H1 (cell line): ENCODE measurements around the gene SLX4IP. TPM values are rescaled to one million over a fixed set of nuclear protein-coding genes. Genes with fewer than 3 reads are reported as not detected.

Experiments used
- CTCF ChIA-PET: fragments of 300-600 bp; sonication (Branson Sonifier 250); formaldehyde crosslinking; loops from one replicate; lab custom pipeline; 2021; ENCODE audit not compliant: partially characterized antibody; lab: Charles Lee
- POLR2A ChIA-PET: fragments of 300-600 bp; sonication (Branson Sonifier 250); formaldehyde crosslinking; loops from one replicate; lab custom pipeline; 2021; ENCODE audit warnings: inconsistent platforms; ENCODE audit not compliant: partially characterized antibody; lab: Charles Lee
- DNase-seq, 2 experiments: peaks; one replicate each; pipeline versions ENCODE4 v3.0.0 to v3.0.0-alpha.2; 2010 to 2022; ENCODE audit warnings: low spot score in 2 of 2, low read depth in 1 of 2, mixed read lengths in 1 of 2
- FAIRE-seq: peaks from 2 replicates; lab custom pipeline; 2011; peaks lifted over from hg19 to GRCh38; lab: Jason Lieb, UNC
- H2AFZ ChIP-seq: 2 replicates; pipeline ENCODE4 v1.8.1; 2012; ENCODE audit warnings: low read length, inconsistent platforms
- H2AK5ac ChIP-seq: 2 replicates; pipeline ENCODE4 v1.6.1; 2013; ENCODE audit warnings: low read depth, low read length
- H2BK120ac ChIP-seq: replicated peaks from 2 replicates; pipeline ENCODE3; 2013; ENCODE audit warnings: low read depth, low read length, inconsistent platforms
- H2BK12ac ChIP-seq: 2 replicates; pipeline ENCODE4 v1.6.1; 2013; ENCODE audit warnings: low read depth, low read length
- H2BK15ac ChIP-seq: 2 replicates; pipeline ENCODE4 v1.6.1; 2013; ENCODE audit warnings: low read length
- H2BK20ac ChIP-seq: 2 replicates; pipeline ENCODE4 v1.6.1; 2013; ENCODE audit warnings: low read length
- H2BK5ac ChIP-seq: 2 replicates; pipeline ENCODE4 v1.6.1; 2013; ENCODE audit warnings: low read depth, low read length
- H3K14ac ChIP-seq: 2 replicates; pipeline ENCODE4 v1.6.1; 2013; ENCODE audit warnings: inconsistent platforms; ENCODE audit not compliant: insufficient read length
- H3K18ac ChIP-seq: 2 replicates; pipeline ENCODE4 v1.6.1; 2013; ENCODE audit warnings: low read length; ENCODE audit errors: extremely low read depth
- H3K23ac ChIP-seq: 2 replicates; pipeline ENCODE4 v1.6.1; 2013; ENCODE audit warnings: inconsistent platforms; ENCODE audit not compliant: insufficient read length
- H3K23me2 ChIP-seq: 2 replicates; pipeline ENCODE4 v1.6.1; 2013; ENCODE audit warnings: low read depth, low read length
- H3K27ac ChIP-seq: 2 replicates; pipeline ENCODE4 v1.6.1; 2011; ENCODE audit warnings: low read depth, low read length, inconsistent platforms
- H3K27me3 ChIP-seq, 4 experiments: replicated peaks in 1 of 4; 1 replicate in 1 of 4; 2 replicates in 3 of 4; pipeline versions ENCODE4 v1.6.1 to v1.8.1; 2011 to 2013; ENCODE audit warnings: low read length in 3 of 4, mild to moderate bottlenecking in 3 of 4, inconsistent platforms in 2 of 4, mixed read lengths in 2 of 4, moderate library complexity in 1 of 4; ENCODE audit not compliant: control insufficient read depth in 3 of 4, insufficient read depth in 3 of 4; ENCODE audit errors: extremely low read depth in 1 of 4
- H3K36me3 ChIP-seq, 4 experiments: 2 replicates each; pipeline versions ENCODE4 v1.6.1 to v1.8.1; 2011 to 2013; ENCODE audit warnings: mild to moderate bottlenecking in 4 of 4, low read length in 3 of 4, moderate library complexity in 2 of 4, control low read depth in 1 of 4, inconsistent platforms in 1 of 4; ENCODE audit not compliant: insufficient read depth in 4 of 4, control insufficient read depth in 2 of 4
- H3K4ac ChIP-seq: replicated peaks from 2 replicates; pipeline ENCODE3; 2013; ENCODE audit warnings: low read length, low read depth, mixed read lengths, inconsistent platforms; ENCODE audit not compliant: insufficient read length
- H3K4me1 ChIP-seq, 4 experiments: replicated peaks in 1 of 4; 1 replicate in 1 of 4; 2 replicates in 3 of 4; pipeline versions ENCODE4 v1.6.1 to v1.8.1; 2011 to 2013; ENCODE audit warnings: low read length in 3 of 4, inconsistent platforms in 2 of 4, mixed read lengths in 1 of 4; ENCODE audit not compliant: insufficient read depth in 4 of 4, control insufficient read depth in 3 of 4
- H3K4me2 ChIP-seq, 2 experiments: 2 replicates each; pipeline versions ENCODE4 v1.6.1 to v1.8.1; 2011 to 2013; ENCODE audit warnings: low read depth in 2 of 2, low read length in 2 of 2, control low read depth in 1 of 2, inconsistent platforms in 1 of 2, mild to moderate bottlenecking in 1 of 2; ENCODE audit not compliant: insufficient read depth in 1 of 2
- H3K4me3 ChIP-seq, 4 experiments: fragments of 200-600, 300-600 bp in 1 of 4; sonication (generic), shearing (Covaris generic), sonication (Bioruptor Twin) in 1 of 4; 2 replicates each; pipeline versions ENCODE4 v1.5.1 to v1.8.1; 2011 to 2016; ENCODE audit warnings: low read length in 4 of 4, low read depth in 3 of 4, control low read depth in 2 of 4, inconsistent platforms in 2 of 4, mild to moderate bottlenecking in 2 of 4, mixed read lengths in 1 of 4, moderate library complexity in 1 of 4; ENCODE audit not compliant: insufficient read depth in 2 of 4; ENCODE audit errors: extremely low read depth in 1 of 4
- H3K56ac ChIP-seq: replicated peaks from 2 replicates; pipeline ENCODE3; 2013; ENCODE audit warnings: low read depth, mild to moderate bottlenecking, mixed read lengths, low read length, inconsistent platforms; ENCODE audit not compliant: insufficient read length
- H3K79me1 ChIP-seq: 2 replicates; pipeline ENCODE4 v1.6.1; 2013; ENCODE audit warnings: low read depth, low read length, control low read depth
- H3K79me2 ChIP-seq, 2 experiments: 2 replicates each; pipeline versions ENCODE4 v1.6.1 to v1.8.1; 2012 to 2013; ENCODE audit warnings: low read length in 2 of 2, mild to moderate bottlenecking in 2 of 2, inconsistent platforms in 1 of 2; ENCODE audit not compliant: insufficient read depth in 2 of 2, control insufficient read depth in 1 of 2
- H3K9ac ChIP-seq, 4 experiments: replicated peaks in 1 of 4; 1 replicate in 1 of 4; 2 replicates in 3 of 4; pipeline versions ENCODE4 v1.6.1 to v1.8.1; 2011 to 2013; ENCODE audit warnings: low read depth in 3 of 4, low read length in 3 of 4, control low read depth in 2 of 4, mild to moderate bottlenecking in 2 of 4, moderate library complexity in 2 of 4, inconsistent platforms in 1 of 4; ENCODE audit errors: extremely low read depth in 1 of 4
- H3K9me3 ChIP-seq, 2 experiments: 2 replicates each; pipeline versions ENCODE4 v1.6.1 to v1.8.1; 2012 to 2013; ENCODE audit warnings: mild to moderate bottlenecking in 2 of 2, moderate library complexity in 2 of 2, control low read depth in 1 of 2, inconsistent platforms in 1 of 2, low read depth in 1 of 2, low read length in 1 of 2, mixed read lengths in 1 of 2; ENCODE audit not compliant: insufficient read depth in 2 of 2
- H4K20me1 ChIP-seq, 2 experiments: replicated peaks in 1 of 2; 2 replicates each; pipeline versions ENCODE3 to v1.8.1; 2011 to 2013; ENCODE audit warnings: inconsistent platforms in 2 of 2, low read length in 2 of 2, mild to moderate bottlenecking in 1 of 2; ENCODE audit not compliant: insufficient read depth in 2 of 2, control insufficient read depth in 1 of 2
- H4K5ac ChIP-seq: 2 replicates; pipeline ENCODE4 v1.6.1; 2013; ENCODE audit warnings: low read length, low read depth, mixed read lengths, inconsistent platforms; ENCODE audit not compliant: insufficient read length
- H4K8ac ChIP-seq: 2 replicates; pipeline ENCODE4 v1.8.0; 2013; ENCODE audit warnings: mild to moderate bottlenecking, moderate library complexity, low read length, inconsistent platforms; ENCODE audit not compliant: insufficient read depth; ENCODE audit errors: extremely low read depth
- H4K91ac ChIP-seq: replicated peaks from 2 replicates; pipeline ENCODE3; 2013; ENCODE audit warnings: low read length, mixed read lengths, inconsistent platforms; ENCODE audit not compliant: insufficient read length
- WGBS, 2 experiments: shearing (Covaris generic) in 1 of 2; methylation state at CpG; one replicate each; pipeline versions ENCODE4 v1.1.6 to v1.1.7; 2013 to 2015; ENCODE audit warnings: low lambda C conversion rate in 2 of 2, mixed read lengths in 2 of 2, inconsistent platforms in 1 of 2, low coverage in 1 of 2, missing lambda C conversion rate in 1 of 2; ENCODE audit not compliant: insufficient replicate concordance in 2 of 2, insufficient coverage in 1 of 2, insufficient read length in 1 of 2; ENCODE audit errors: extremely low coverage in 1 of 2, missing lambda C conversion rate in 1 of 2; 5-methylcytosine and 5-hydroxymethylcytosine counted together
- polyA plus RNA-seq, 7 experiments: library from polyadenylated mRNA; depleted of rRNA in 3 of 7; stranded (reverse) in 5 of 7; unstranded in 2 of 7; fragments of >200 nt in 5 of 7; fragments of 200-250 nt in 2 of 7; gene quantifications; 1 replicate in 5 of 7; 2 replicates in 1 of 7; 4 replicates in 1 of 7; pipeline versions ENCODE4 v1.2.1 to v1.2.3, GENCODE V29; 2011 to 2013; ENCODE audit warnings: missing spikeins in 2 of 7, mixed read lengths in 2 of 7
- total RNA-seq: library from RNA; stranded (reverse); fragmentation: NEBNext Ultra II Directional; extraction: Animal tissue kit (Norgen Biotek cat#: 25700); gene quantifications from 2 replicates; pipeline ENCODE4 v1.2.1, GENCODE V29; 2021

The SLX4IP gene
- total and polyA plus RNA-seq, 2 of the 8 experiments (the other 6 are each of a cell fraction or from before 2014, with no cell fraction given), result 2.4 to 8.7 TPM

DNA sequence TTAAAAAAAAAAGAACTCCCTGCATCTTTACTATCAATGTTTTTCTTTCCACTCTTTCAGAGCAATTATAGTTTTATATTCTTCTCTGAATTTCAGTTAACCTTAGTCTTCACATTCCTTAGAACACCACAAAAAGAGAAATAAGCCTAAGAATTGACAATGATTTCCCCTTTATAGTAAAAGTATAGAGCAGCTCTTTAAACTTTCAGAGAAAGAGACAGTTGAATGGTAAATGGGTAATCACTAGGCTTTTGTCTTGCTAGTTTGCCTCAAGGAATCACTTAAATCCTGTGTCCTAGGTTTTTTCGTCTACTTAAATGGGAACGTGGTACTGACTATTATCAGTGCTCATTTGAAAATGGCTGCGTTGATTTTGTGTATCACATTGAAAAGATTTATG, 31.8 kb downstream of the SLX4IP start:
- no peak overlapping the region for H2BK12ac ChIP-seq
- peak overlapping the region in 1 of 4 experiments; percentile 34; a peak in 1 of 7 replicates for H3K9ac ChIP-seq
- peaks cover 0 to 5% of the 10 kb centered on the region in 2 experiments; a peak in 1 of 4 replicates for H3K9me3 ChIP-seq
- no peak overlapping the region for H2BK15ac ChIP-seq
- H3K4me1 ChIP-seq, result peaks cover 0 to 26% (median 22%) of the 10 kb centered on the region in 4 experiments; a peak in 5 of 7 replicates
- no peak overlapping the region for H2AFZ ChIP-seq
- no peak overlapping the region for H4K5ac ChIP-seq
- H3K79me1 ChIP-seq, result no peaks in the 10 kb centered on the region
- H2BK120ac ChIP-seq, result no peak overlapping the region
- no peak overlapping the region for H3K4ac ChIP-seq
- H2AK5ac ChIP-seq, result no peak overlapping the region
- no peak overlapping the region for H2BK20ac ChIP-seq
- FAIRE-seq, result peak; percentile 77
- H3K4me2 ChIP-seq, result peak overlapping the region; percentile 35 to 36
- ChIA-PET CTCF (interaction anchor here (1.7 to 3.6 kb wide), 2 partner anchors 69 to 85 kb away, joined by 4 to 26 read pairs; no protein-coding TSS in a partner anchor), POLR2A (interaction anchor here (0.6 to 2.5 kb wide), 3 partner anchors 30 to 149 kb away, joined by 3 to 10 read pairs (median 3); partner anchors contain the start of genes MKKS and SLX4IP)
- H4K8ac ChIP-seq, result no peak overlapping the region
- DNase-seq, result no peak
- H3K36me3 ChIP-seq, result peaks cover 0 to 3% (median under 1%) of the 10 kb centered on the region in 4 experiments; a peak in 2 of 8 replicates
- no peaks in the 10 kb centered on the region for H4K20me1 ChIP-seq
- no peak overlapping the region for H3K27ac ChIP-seq
- H3K14ac ChIP-seq, result no peak overlapping the region
- H3K23me2 ChIP-seq, result no peaks in the 10 kb centered on the region
- no peak overlapping the region for H3K23ac ChIP-seq
- peak overlapping the region in 1 of 4 experiments; percentile 30; a peak in 1 of 8 replicates for H3K4me3 ChIP-seq
- 3% methylated on average over 3 of the region's 3 CpGs; no CpG with 5 or more reads in 1 of the 2 experiments for whole genome bisulfite sequencing, 2 experiments
- no peak overlapping the region for H3K56ac ChIP-seq
- no peak overlapping the region for H4K91ac ChIP-seq
- no peak overlapping the region for H3K18ac ChIP-seq
- H3K79me2 ChIP-seq, result peaks cover 0 to 11% of the 10 kb centered on the region in 2 experiments; a peak in 2 of 4 replicates
- no peaks in the 10 kb centered on the region for H3K27me3 ChIP-seq
- H2BK5ac ChIP-seq, result no peak overlapping the region
